H7 (cell line): ENCODE measurements around the gene ZDHHC8. TPM values are rescaled to one million over a fixed set of nuclear protein-coding genes. Genes with fewer than 3 reads are reported as not detected.

Experiments used
- DNase-seq: peaks from one replicate; pipeline ENCODE4 v3.0.0; 2012
- H3K27me3 ChIP-seq: 2 replicates; pipeline ENCODE4 v1.6.0; 2011; ENCODE audit warnings: mild to moderate bottlenecking, low read length; ENCODE audit not compliant: control insufficient read depth, insufficient read depth
- H3K36me3 ChIP-seq: replicated peaks from 2 replicates; pipeline ENCODE4 v1.5.1; 2011; ENCODE audit warnings: low read length; ENCODE audit not compliant: control insufficient read depth, insufficient read depth
- H3K4me3 ChIP-seq: 2 replicates; pipeline ENCODE4 v1.5.1; 2011; ENCODE audit warnings: low read depth, mild to moderate bottlenecking, control low read depth, low read length, moderate library complexity; ENCODE audit not compliant: insufficient read depth
- total RNA-seq: library from RNA; depleted of rRNA; stranded (reverse); fragments of >200 nt; shearing (Covaris generic); gene quantifications from 2 replicates; pipeline ENCODE4 v1.2.3, GENCODE V29; 2014

ZDHHC8 gene
- total RNA-seq, 1 experiment from 2014 or later = 16.6 TPM

GRCh38 chr22:20106849-20107237, 24.8 kb upstream of the ZDHHC8 start:
- no peak for DNase-seq
- Histone ChIP-seq H3K4me3 (no peak overlapping the region), H3K36me3 (peaks cover 56% of the 10 kb centered on the region), H3K27me3 (no peaks in the 10 kb centered on the region)

GRCh38 chr22:20107471-20107901, 24.1 kb upstream of the ZDHHC8 start:
- Histone ChIP-seq H3K27me3 (no peaks in the 10 kb centered on the region), H3K4me3 (no peak overlapping the region), H3K36me3 (peaks cover 52% of the 10 kb centered on the region)
- no peak for DNase-seq

- Histone ChIP-seq H3K4me3 (no peak overlapping the region), H3K36me3 (peaks cover 52% of the 10 kb centered on the region), H3K27me3 (no peaks in the 10 kb centered on the region)
- DNase-seq = no peak
These were observed 23.4 kb upstream of the ZDHHC8 start for GRCh38 chr22:20107951-20108756.

GRCh38 chr22:20108757-20109230, 22.8 kb upstream of the ZDHHC8 start:
- Histone ChIP-seq H3K4me3 (no peak overlapping the region), H3K36me3 (peaks cover 50% of the 10 kb centered on the region)

GRCh38 chr22:20109411-20110358, 21.9 kb upstream of the ZDHHC8 start:
- H3K36me3 ChIP-seq = peaks cover 53% of the 10 kb centered on the region
- H3K27me3 ChIP-seq = no peaks in the 10 kb centered on the region
- DNase-seq = peak; percentile 56
- no peak overlapping the region for H3K4me3 ChIP-seq

More at GRCh38 chr22:20108757-20109230, 22.8 kb upstream of the ZDHHC8 start:
- DNase-seq = no peak
- H3K27me3 ChIP-seq = no peaks in the 10 kb centered on the region

GRCh38 chr22:20110359-20110985, 21.1 kb upstream of the ZDHHC8 start:
- DNase-seq = no peak
- H3K27me3 ChIP-seq = no peaks in the 10 kb centered on the region
- H3K4me3 ChIP-seq = no peak overlapping the region
- H3K36me3 ChIP-seq = peaks cover 53% of the 10 kb centered on the region

- H3K36me3 ChIP-seq = peaks cover 51% of the 10 kb centered on the region
- DNase-seq = peak; percentile 88
- H3K27me3 ChIP-seq = no peaks in the 10 kb centered on the region
- H3K4me3 ChIP-seq = no peak overlapping the region
These were observed 20.4 kb upstream of the ZDHHC8 start for GRCh38 chr22:20111045-20111688.

- H3K36me3 ChIP-seq = peaks cover 44% of the 10 kb centered on the region
- H3K27me3 ChIP-seq = no peaks in the 10 kb centered on the region
- H3K4me3 ChIP-seq = no peak overlapping the region
- DNase-seq = no peak
These were observed 19.6 kb upstream of the ZDHHC8 start for GRCh38 chr22:20111689-20112622.

- Histone ChIP-seq H3K4me3 (no peak overlapping the region), H3K27me3 (no peaks in the 10 kb centered on the region), H3K36me3 (peaks cover 35% of the 10 kb centered on the region)
- DNase-seq = peak; percentile 60
These were observed 18.7 kb upstream of the ZDHHC8 start for GRCh38 chr22:20112623-20113511.

GRCh38 chr22:20113551-20114310, 17.9 kb upstream of the ZDHHC8 start:
- Histone ChIP-seq H3K4me3 (no peak overlapping the region), H3K36me3 (peaks cover 33% of the 10 kb centered on the region), H3K27me3 (no peaks in the 10 kb centered on the region)
- DNase-seq = no peak

- Histone ChIP-seq H3K36me3 (peaks cover 33% of the 10 kb centered on the region), H3K27me3 (no peaks in the 10 kb centered on the region), H3K4me3 (no peak overlapping the region)
- DNase-seq = no peak
These were observed 16.8 kb upstream of the ZDHHC8 start for GRCh38 chr22:20114506-20115475.
